ENCODE data around the gene BDH1. TPM values are rescaled to one million over a fixed set of nuclear protein-coding genes. Genes with fewer than 3 reads are reported as not detected.

The BDH1 gene
- total RNA-seq, 2 donors from 2014 or later, result 4.0 to 48.3 TPM

DNA sequence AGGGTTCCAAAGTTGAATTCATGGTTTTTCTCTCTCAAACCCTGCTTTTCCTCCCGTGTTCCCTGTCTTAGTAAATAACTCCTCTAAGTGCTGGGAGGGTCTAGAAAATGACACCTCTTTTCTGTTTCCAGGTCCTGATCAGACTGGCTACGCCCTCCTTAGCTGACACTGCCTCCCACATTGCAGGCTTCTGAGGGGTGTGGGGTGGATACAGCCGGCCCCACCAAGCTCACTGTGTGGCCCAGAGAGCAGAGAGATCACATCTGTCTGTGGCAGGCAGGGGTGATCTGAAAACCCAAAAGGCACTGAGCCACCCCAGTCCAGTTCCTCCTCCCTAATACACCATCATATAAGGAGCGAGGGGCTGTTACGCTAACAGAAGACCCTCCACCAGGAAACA lies 62.7 kb downstream of the BDH1 start:
- Histone ChIP-seq H3K36me3 (no peaks in the 10 kb centered on the region), H3K27me3 (no peaks in the 10 kb centered on the region), H3K4me1 (peaks cover 0 to 16% of the 10 kb centered on the region in 2 donors), H3K27ac (no peak overlapping the region), H3K4me3 (no peak overlapping the region), H3K9me3 (no peaks in the 10 kb centered on the region)
- TF ChIP-seq, protein P1, sequence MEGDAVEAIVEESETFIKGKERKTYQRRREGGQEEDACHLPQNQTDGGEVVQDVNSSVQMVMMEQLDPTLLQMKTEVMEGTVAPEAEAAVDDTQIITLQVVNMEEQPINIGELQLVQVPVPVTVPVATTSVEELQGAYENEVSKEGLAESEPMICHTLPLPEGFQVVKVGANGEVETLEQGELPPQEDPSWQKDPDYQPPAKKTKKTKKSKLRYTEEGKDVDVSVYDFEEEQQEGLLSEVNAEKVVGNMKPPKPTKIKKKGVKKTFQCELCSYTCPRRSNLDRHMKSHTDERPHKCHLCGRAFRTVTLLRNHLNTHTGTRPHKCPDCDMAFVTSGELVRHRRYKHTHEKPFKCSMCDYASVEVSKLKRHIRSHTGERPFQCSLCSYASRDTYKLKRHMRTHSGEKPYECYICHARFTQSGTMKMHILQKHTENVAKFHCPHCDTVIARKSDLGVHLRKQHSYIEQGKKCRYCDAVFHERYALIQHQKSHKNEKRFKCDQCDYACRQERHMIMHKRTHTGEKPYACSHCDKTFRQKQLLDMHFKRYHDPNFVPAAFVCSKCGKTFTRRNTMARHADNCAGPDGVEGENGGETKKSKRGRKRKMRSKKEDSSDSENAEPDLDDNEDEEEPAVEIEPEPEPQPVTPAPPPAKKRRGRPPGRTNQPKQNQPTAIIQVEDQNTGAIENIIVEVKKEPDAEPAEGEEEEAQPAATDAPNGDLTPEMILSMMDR (IDR thresholded peaks at IDR 0.05), result no peak
- DNase-seq (ENCODE audit: low spot score), result no peak

DNA sequence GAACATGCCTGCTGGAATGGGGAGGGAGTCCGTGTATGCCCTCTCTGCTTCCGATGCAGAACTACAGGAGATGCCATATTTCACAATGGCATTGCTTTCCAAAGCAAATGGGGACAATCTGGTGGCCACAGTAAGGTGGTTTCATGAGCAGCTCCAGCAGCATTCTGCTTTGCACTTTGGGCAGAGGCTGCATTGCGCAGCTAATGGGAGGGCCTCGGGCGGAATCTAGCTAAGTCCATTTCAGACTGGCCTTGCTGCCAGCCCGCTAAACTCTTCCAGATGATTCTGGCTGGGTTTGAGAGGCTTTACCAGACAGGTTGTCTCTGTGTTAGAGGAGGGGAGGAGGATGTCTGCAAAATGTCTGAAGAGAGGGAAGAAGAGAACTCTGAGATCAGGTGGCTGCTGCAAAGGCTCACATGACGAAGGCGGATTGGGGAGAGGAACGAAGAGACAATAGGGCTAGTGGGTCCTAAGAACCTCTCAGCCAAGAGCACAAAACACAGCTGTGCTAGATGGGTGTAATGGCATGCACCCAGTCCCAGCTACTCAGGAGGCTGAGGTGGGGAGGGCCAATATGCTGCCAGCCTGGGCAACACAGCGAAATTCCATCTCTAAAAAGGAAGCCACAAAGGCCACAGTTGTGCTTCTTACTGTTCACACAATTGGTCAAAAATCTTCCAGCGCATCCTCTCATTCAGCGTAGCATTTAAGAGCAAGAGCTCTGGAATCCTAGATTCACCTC lies 63.7 kb downstream of the BDH1 start:
- no peaks in the 10 kb centered on the region for H3K36me3 ChIP-seq
- peaks cover 0 to 22% of the 10 kb centered on the region in 2 donors for H3K4me1 ChIP-seq
- H3K27me3 ChIP-seq, result no peaks in the 10 kb centered on the region
- TF ChIP-seq, protein P1 (IDR thresholded peaks at IDR 0.05), result no peak
- DNase-seq (ENCODE audit: low spot score), result no peak
- no peak overlapping the region for H3K27ac ChIP-seq
- no peak overlapping the region for H3K4me3 ChIP-seq
- H3K9me3 ChIP-seq, result no peaks in the 10 kb centered on the region

DNA sequence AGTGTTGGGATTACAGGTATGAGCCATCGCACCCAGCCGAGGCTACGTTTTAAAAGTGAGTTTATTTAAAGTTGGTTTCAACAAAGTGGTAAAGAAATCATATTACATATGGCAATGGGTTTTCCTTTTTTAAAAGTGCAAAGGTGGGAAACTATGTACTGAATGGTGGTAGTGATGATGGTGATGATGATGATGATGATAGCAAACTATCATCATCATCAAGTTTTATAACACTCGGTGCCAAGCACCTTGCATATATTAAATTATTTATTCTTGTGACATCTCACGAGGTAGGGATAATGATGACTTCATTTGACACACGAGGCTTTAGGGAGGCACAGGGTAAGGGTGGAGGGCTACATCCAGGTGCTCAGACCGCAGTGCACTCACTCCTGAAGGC lies 64.3 kb downstream of the BDH1 start:
- TF ChIP-seq, protein P1 (IDR thresholded peaks at IDR 0.05), result no peak
- no peak for DNase-seq (ENCODE audit: low spot score)
- Histone ChIP-seq H3K27ac (no peak overlapping the region), H3K27me3 (no peaks in the 10 kb centered on the region), H3K9me3 (no peaks in the 10 kb centered on the region), H3K36me3 (no peaks in the 10 kb centered on the region), H3K4me1 (peaks cover 0 to 22% of the 10 kb centered on the region in 2 donors), H3K4me3 (no peak overlapping the region)

DNA sequence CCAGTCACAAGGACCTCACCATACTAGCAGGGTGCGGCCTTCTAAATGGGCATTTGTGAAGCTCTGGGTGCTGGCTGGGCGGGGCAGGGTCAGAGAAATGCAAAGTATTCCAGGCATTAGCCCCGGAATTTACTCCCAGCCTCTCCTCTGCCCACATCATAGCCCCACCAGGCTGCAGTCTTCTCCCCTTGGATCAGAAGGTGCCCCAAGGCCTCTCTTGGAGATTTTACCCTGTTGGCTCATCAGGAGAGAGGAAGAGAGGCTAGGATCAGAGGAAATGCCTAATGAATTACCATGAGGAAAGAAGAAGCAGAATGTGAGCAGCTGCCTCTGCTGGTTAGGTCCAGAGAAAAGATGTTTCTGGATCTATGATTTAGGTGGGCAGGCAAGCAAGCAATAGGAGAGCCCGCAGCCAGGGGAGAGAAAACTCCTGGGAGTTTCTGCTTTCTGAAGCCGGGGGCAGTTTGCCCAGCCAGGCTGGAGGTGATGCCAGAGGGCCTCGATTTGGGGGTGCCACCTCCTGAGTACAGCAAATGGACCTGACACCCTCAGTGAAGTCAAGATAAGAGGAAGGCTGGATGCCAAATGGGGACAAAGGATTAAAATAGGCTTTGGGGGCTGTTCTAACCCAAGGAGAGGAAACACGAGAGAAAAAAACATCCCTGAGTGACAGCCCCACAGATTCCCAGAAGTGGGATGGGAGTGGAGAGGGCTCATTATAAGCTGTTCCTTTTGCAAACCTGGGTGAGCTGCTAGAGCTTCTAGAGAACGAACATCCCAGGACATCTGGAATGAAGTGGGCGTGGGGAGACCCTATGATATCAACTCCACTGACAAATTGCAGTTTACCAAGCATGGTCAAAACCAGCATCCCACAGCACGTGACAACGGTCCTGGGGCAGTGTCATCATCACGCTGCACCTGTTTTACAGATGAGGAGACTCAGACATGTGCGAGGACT lies 65.4 kb downstream of the BDH1 start:
- H3K9me3 ChIP-seq, result no peaks in the 10 kb centered on the region
- TF ChIP-seq, protein P1 (IDR thresholded peaks at IDR 0.05), result no peak
- DNase-seq (ENCODE audit: low spot score), result no peak
- peaks cover 0 to 13% of the 10 kb centered on the region in 2 donors for H3K4me1 ChIP-seq
- no peak overlapping the region for H3K4me3 ChIP-seq
- H3K27ac ChIP-seq, result no peak overlapping the region
- H3K27me3 ChIP-seq, result no peaks in the 10 kb centered on the region
- H3K36me3 ChIP-seq, result no peaks in the 10 kb centered on the region

DNA sequence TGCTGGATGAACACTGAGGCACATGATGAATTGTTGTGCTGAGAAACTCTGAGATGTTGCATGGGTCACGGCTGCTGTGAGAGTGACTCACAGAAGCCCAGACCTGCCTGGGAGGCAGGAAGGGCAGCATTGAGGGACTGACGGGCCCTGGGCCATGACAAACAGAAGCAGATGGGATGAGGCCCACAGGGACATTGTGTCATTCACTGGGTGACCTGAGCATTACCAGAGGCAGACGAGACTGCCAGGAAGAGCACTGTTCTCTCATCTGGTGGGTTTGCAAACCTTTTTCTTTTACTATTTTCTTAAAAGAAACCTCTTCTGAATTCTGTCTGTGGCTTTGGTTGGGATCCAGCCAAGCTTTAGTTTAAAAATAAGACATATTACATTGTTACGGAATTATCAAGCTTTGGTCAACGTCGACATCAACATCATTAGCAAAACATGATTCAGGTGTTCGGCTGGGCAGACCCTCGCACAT lies 67.8 kb downstream of the BDH1 start:
- TF ChIP-seq, protein P1 (IDR thresholded peaks at IDR 0.05), result no peak
- peak; percentile 61 for DNase-seq (ENCODE audit: low spot score)
- Histone ChIP-seq H3K4me1 (peaks cover 0 to 10% of the 10 kb centered on the region in 2 donors), H3K27me3 (no peaks in the 10 kb centered on the region), H3K36me3 (no peaks in the 10 kb centered on the region), H3K9me3 (no peaks in the 10 kb centered on the region), H3K4me3 (no peak overlapping the region), H3K27ac (no peak overlapping the region)

Data from right atrium auricular region (tissue), 2 donors.